SK-N-MC (cell line): Measurements from ENCODE around the gene OR13J1.

Source experiments
- EZH2 ChIP-seq: fragments of 200-600 bp; sonication (generic); IDR thresholded peaks from one replicate; pipeline ENCODE4 v1.6.1; 2017; ENCODE audit warnings: antibody characterized with exemption
- FOXP2 ChIP-seq: optimal IDR thresholded peaks from 2 replicates; pipeline ENCODE3; 2011; ENCODE audit warnings: mild to moderate bottlenecking, moderate library complexity; ENCODE audit not compliant: insufficient read depth; ENCODE audit errors: extremely low read length, control extremely low read depth
- POLR2AphosphoS5 ChIP-seq: IDR thresholded peaks from 2 replicates; pipeline ENCODE4 v1.6.1; 2012; ENCODE audit warnings: mild to moderate bottlenecking, low read depth, low read length, borderline replicate concordance

DNA sequence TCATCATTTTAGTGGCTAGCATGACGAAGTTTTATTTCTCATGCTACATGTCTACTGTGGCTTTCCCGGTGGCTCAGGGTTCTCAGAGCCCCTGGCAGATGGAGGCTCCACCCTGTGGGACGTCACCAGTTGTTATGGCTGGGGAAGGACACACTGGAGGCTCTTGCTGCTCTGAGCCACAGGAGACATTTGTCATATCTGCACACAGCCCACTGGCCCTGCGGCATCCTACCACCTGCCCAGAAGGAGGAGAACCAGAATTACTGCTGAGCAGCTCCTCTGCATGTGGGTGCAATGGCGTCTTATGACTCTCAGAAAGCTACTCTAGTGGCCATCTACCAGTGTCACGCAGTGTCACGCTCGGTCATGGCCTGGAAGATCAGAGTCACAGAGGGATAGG lies 6.6 kb downstream of the OR13J1 start:
- TF ChIP-seq POLR2AphosphoS5 (no peak), EZH2 (no peak), FOXP2 (no peak)
